Ovary (tissue), 3 donors: ENCODE measurements around the gene FBXO42.

Experiments
- EP300 ChIP-seq: sonication (generic); formaldehyde crosslinking; IDR thresholded peaks from one replicate; pipeline ENCODE4 v1.6.1; 2017; ENCODE audit warnings: antibody characterized with exemption
- POLR2A ChIP-seq: fragments of 450-650 bp; IDR thresholded peaks from one replicate; pipeline ENCODE4 v1.6.1; 2017; ENCODE audit warnings: antibody characterized with exemption, mild to moderate bottlenecking, moderate library complexity
- TF ChIP-seq, protein P1 (sequence below), 3 donors: fragments of 450-650 bp in 2 of 3; fragments of 200-600 bp in 1 of 3; IDR thresholded peaks; one replicate each; pipeline versions ENCODE4 v1.5.1 to v1.8.0; 2016 to 2022; ENCODE audit warnings: antibody characterized with exemption in 3 of 3, mild to moderate bottlenecking in 1 of 3
- donor health status: DM: no; HTN: no; CAD: no.

GRCh38 chr1:16218014-16218673 lies 134.1 kb downstream of the FBXO42 start:
- TF ChIP-seq, protein P1, sequence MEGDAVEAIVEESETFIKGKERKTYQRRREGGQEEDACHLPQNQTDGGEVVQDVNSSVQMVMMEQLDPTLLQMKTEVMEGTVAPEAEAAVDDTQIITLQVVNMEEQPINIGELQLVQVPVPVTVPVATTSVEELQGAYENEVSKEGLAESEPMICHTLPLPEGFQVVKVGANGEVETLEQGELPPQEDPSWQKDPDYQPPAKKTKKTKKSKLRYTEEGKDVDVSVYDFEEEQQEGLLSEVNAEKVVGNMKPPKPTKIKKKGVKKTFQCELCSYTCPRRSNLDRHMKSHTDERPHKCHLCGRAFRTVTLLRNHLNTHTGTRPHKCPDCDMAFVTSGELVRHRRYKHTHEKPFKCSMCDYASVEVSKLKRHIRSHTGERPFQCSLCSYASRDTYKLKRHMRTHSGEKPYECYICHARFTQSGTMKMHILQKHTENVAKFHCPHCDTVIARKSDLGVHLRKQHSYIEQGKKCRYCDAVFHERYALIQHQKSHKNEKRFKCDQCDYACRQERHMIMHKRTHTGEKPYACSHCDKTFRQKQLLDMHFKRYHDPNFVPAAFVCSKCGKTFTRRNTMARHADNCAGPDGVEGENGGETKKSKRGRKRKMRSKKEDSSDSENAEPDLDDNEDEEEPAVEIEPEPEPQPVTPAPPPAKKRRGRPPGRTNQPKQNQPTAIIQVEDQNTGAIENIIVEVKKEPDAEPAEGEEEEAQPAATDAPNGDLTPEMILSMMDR (IDR thresholded peaks at IDR 0.05) = no peak
- TF ChIP-seq POLR2A = no peak
- TF ChIP-seq EP300 = no peak
